Effector memory CD4-positive, alpha-beta T cell (primary cell): ENCODE measurements around the gene FBXL19.

Source experiments
- DNase-seq, 3 donors: peaks; one replicate each; pipeline ENCODE4 v3.0.0-alpha.2; 2020
- H3K27ac ChIP-seq: 2 replicates; pipeline ENCODE4 v1.7.0; 2013; ENCODE audit warnings: mild to moderate bottlenecking, low read length, moderate library complexity; ENCODE audit not compliant: insufficient read depth, poor library complexity, severe bottlenecking
- H3K27me3 ChIP-seq: replicated peaks from 2 replicates; pipeline ENCODE4 v1.7.0; 2013; ENCODE audit warnings: mild to moderate bottlenecking, low read length; ENCODE audit not compliant: insufficient read depth, control insufficient read depth, poor library complexity, severe bottlenecking
- H3K36me3 ChIP-seq: 2 replicates; pipeline ENCODE4 v1.7.0; 2013; ENCODE audit warnings: mild to moderate bottlenecking, low read length, moderate library complexity; ENCODE audit not compliant: control insufficient read depth, insufficient read depth
- H3K4me1 ChIP-seq: 2 replicates; pipeline ENCODE4 v1.7.0; 2013; ENCODE audit warnings: low read length, mild to moderate bottlenecking; ENCODE audit not compliant: control insufficient read depth, insufficient read depth, poor library complexity, severe bottlenecking
- H3K4me3 ChIP-seq: 2 replicates; pipeline ENCODE4 v1.7.0; 2013; ENCODE audit warnings: low read length, low read depth, mild to moderate bottlenecking; ENCODE audit not compliant: insufficient read depth, poor library complexity, severe bottlenecking
- H3K9me3 ChIP-seq: 2 replicates; pipeline ENCODE4 v1.7.0; 2013; ENCODE audit warnings: mild to moderate bottlenecking, low read length, moderate library complexity; ENCODE audit not compliant: control insufficient read depth

Gene FBXL19

DNA sequence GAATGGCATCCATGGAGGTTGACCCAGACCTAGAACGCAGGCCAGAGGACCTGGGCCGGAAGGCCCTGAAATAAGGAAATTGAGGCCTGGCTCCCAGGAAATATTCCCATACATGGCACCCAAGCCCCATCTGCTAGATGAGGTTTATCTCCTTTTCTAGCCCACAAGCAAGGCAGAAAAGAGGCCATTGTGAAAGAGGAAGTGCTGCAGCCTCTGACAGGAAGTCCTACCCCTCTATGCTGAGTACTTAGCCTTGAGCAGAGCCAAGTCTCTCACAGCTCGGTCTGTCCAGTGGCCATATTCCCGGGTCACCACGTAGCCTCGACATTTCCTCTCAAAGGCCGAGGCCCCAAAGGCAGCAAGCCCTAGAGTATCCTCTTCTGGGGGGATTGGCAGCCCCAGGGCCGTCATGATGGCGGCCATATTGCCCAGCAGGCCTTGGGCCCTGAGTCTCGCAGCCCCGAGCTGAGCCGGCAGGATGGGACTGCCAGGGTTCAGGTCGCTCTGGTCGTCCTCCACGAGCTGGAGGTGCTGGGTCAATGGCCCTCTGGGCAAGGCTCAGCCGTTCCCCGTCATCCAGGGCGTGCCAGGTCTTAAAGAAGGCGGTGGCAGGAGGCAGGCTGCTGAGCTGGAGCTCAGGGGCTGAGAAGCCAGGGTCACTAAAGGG, 19.1 kb upstream of the FBXL19 start:
- Histone ChIP-seq H3K27me3 (no peaks in the 10 kb centered on the region), H3K27ac (no peak overlapping the region), H3K9me3 (no peaks in the 10 kb centered on the region), H3K36me3 (no peaks in the 10 kb centered on the region), H3K4me1 (peaks cover 27% of the 10 kb centered on the region), H3K4me3 (no peak overlapping the region)
- DNase-seq = no peak

DNA sequence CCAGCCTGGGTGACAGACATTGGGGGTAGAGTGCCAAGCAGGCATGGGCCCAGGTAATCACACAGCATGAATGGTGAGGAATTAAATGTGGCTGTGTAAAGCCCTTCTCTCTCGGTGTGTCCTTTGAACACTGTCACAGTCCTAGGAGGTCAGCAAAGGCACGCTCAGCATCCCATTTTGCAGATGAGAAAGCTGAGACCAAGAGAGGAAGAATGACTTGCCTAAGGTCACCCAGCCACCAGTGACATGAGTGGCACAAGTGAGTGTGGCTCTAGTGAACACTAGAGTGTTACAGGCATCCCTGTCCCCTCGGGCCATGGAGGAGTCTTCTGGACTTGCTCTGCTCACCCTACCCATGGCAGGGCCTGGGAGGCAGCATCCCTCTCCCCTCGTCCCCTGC, 16.3 kb upstream of the FBXL19 start:
- no peak overlapping the region for H3K4me3 ChIP-seq
- no peaks in the 10 kb centered on the region for H3K27me3 ChIP-seq
- no peaks in the 10 kb centered on the region for H3K36me3 ChIP-seq
- DNase-seq = no peak
- no peaks in the 10 kb centered on the region for H3K9me3 ChIP-seq
- peaks cover 24% of the 10 kb centered on the region for H3K4me1 ChIP-seq
- H3K27ac ChIP-seq = no peak overlapping the region

- H3K27me3 ChIP-seq = no peaks in the 10 kb centered on the region
- peaks cover 5% of the 10 kb centered on the region for H3K4me1 ChIP-seq
Measured at GRCh38 chr16:30910427-30911029, 12.8 kb upstream of the FBXL19 start.

GRCh38 chr16:30912794-30913412, 10.5 kb upstream of the FBXL19 start:
- no peak for DNase-seq
- Histone ChIP-seq H3K27me3 (no peaks in the 10 kb centered on the region), H3K4me3 (no peak overlapping the region), H3K36me3 (no peaks in the 10 kb centered on the region), H3K9me3 (no peaks in the 10 kb centered on the region), H3K27ac (no peak overlapping the region), H3K4me1 (peaks cover 2% of the 10 kb centered on the region)

More at GRCh38 chr16:30910427-30911029, 12.8 kb upstream of the FBXL19 start:
- no peak overlapping the region for H3K4me3 ChIP-seq
- no peak overlapping the region for H3K27ac ChIP-seq
- no peaks in the 10 kb centered on the region for H3K9me3 ChIP-seq
- no peak for DNase-seq
- H3K36me3 ChIP-seq = no peaks in the 10 kb centered on the region

- Histone ChIP-seq H3K4me1 (no peaks in the 10 kb centered on the region), H3K4me3 (no peak overlapping the region), H3K27me3 (no peaks in the 10 kb centered on the region), H3K36me3 (no peaks in the 10 kb centered on the region), H3K27ac (no peak overlapping the region), H3K9me3 (no peaks in the 10 kb centered on the region)
- no peak for DNase-seq
Measured at GRCh38 chr16:30914830-30915229, 8.5 kb upstream of the FBXL19 start.

DNA sequence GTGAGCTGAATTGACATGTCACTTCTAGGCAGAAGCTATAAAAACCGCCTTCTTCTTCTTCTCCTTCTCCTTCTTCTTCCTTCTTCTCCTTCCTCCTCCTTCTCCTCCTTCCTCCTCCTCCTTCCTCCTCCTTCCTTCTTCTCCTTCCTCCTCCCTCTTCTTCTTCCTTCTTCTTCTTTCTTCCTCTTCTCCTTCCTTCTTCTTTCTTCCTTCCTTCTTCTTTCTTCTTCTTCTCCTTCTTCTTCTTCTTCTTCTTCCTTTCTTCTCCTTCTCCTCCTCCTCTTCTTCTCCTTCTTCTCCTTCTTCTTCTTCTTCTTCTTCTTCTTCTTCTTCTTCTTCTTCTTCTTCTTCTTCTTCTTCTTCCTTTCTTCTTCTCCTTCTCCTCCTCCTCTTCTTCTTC, 4.8 kb upstream of the FBXL19 start:
- H3K4me1 ChIP-seq = peaks cover 4% of the 10 kb centered on the region
- H3K27me3 ChIP-seq = no peaks in the 10 kb centered on the region
- no peak overlapping the region for H3K4me3 ChIP-seq
- H3K9me3 ChIP-seq = no peaks in the 10 kb centered on the region
- H3K36me3 ChIP-seq = no peaks in the 10 kb centered on the region
- no peak for DNase-seq
- no peak overlapping the region for H3K27ac ChIP-seq

DNA sequence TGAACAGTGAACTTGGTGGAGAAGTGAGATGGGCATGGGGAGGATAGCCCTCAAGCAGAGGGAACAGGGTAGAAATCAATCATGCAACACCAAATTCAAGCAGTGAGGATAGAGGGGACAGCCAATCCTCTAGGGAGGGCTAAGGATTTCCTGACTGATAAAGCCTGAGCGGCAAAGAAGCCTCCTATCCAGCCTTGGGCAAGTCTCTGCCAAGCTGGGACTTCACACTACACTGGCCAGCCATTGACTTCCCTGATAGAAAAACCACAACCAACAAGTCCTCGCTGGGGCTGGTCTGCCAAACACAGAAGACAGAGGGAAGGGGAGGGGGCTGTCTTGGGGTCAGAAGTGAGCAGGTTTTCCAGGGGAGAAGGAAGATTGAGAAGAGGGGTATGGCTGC, 2.5 kb upstream of the FBXL19 start:
- Histone ChIP-seq H3K9me3 (no peaks in the 10 kb centered on the region), H3K36me3 (peaks cover under 1% of the 10 kb centered on the region), H3K27ac (no peak overlapping the region), H3K4me1 (peaks cover 8% of the 10 kb centered on the region), H3K4me3 (no peak overlapping the region), H3K27me3 (no peaks in the 10 kb centered on the region)
- no peak for DNase-seq

GRCh38 chr16:30921459-30921747, 2.0 kb upstream of the FBXL19 start:
- Histone ChIP-seq H3K27me3 (no peaks in the 10 kb centered on the region), H3K27ac (no peak overlapping the region), H3K9me3 (no peaks in the 10 kb centered on the region), H3K4me3 (peak overlapping the region; percentile 70), H3K4me1 (peaks cover 8% of the 10 kb centered on the region), H3K36me3 (peaks cover 3% of the 10 kb centered on the region)
- DNase-seq = no peak

GRCh38 chr16:30921748-30922419, 1.5 kb upstream of the FBXL19 start:
- no peaks in the 10 kb centered on the region for H3K9me3 ChIP-seq
- H3K27ac ChIP-seq = peak overlapping the region; percentile 61
- H3K4me3 ChIP-seq = peak overlapping the region; percentile 70
- H3K36me3 ChIP-seq = peaks cover 3% of the 10 kb centered on the region
- no peaks in the 10 kb centered on the region for H3K27me3 ChIP-seq
- H3K4me1 ChIP-seq = peaks cover 8% of the 10 kb centered on the region
- peak; percentile 74 to 81 (median 75) for DNase-seq

GRCh38 chr16:30922420-30922959, 882 bp upstream of the FBXL19 start:
- H3K36me3 ChIP-seq = peaks cover 3% of the 10 kb centered on the region
- peak overlapping the region; percentile 70 for H3K4me3 ChIP-seq
- no peaks in the 10 kb centered on the region for H3K27me3 ChIP-seq
- peak; percentile 99 to 100 (median 100) for DNase-seq
- H3K4me1 ChIP-seq = peaks cover 8% of the 10 kb centered on the region
- no peaks in the 10 kb centered on the region for H3K9me3 ChIP-seq
- H3K27ac ChIP-seq = peak overlapping the region; percentile 83
